OCI-LY3 (cell line): ENCODE results near the gene GARIN5B.

ENCODE experiments used
- CTCF ChIP-seq: fragments of 200-600, 300-600 bp; sonication (generic); IDR thresholded peaks from 2 replicates; pipeline ENCODE4 v1.5.1; 2014; ENCODE audit warnings: antibody characterized with exemption, low read length, low read depth
- EZH2phosphoT487 ChIP-seq: fragments of 200-600 bp; shearing (Covaris generic); IDR thresholded peaks from 2 replicates; pipeline ENCODE4 v1.6.1; 2018; ENCODE audit warnings: antibody characterized with exemption, mixed run types, low read depth

- TF ChIP-seq CTCF, result no peak
- TF ChIP-seq EZH2phosphoT487, result no peak
Observed at GRCh38 chr19:55321466-55322137, 41.5 kb downstream of the GARIN5B start.
